Hematopoietic multipotent progenitor cell treated with erythropoietin and hydrocortisone succinate and interleukin-3 and kit ligand, for 15 days (in vitro differentiated cells): ENCODE results near the gene DPYSL5.
"Not testable (repeated sequence)": the region's sequence is repeated elsewhere in the genome, so short reads cannot be mapped to it uniquely, and the experiment has no call there.

Experiments used
- DNase-seq: peaks from one replicate; pipeline ENCODE4 v3.0.0-alpha.2; 2015; ENCODE audit warnings: low spot score

DPYSL5 gene

GRCh38 chr2:26901326-26902183 is 53.6 kb downstream of the DPYSL5 start:
- DNase-seq: no peak

- DNase-seq: no peak
These were observed 55.7 kb downstream of the DPYSL5 start for GRCh38 chr2:26903676-26904075.

DNA sequence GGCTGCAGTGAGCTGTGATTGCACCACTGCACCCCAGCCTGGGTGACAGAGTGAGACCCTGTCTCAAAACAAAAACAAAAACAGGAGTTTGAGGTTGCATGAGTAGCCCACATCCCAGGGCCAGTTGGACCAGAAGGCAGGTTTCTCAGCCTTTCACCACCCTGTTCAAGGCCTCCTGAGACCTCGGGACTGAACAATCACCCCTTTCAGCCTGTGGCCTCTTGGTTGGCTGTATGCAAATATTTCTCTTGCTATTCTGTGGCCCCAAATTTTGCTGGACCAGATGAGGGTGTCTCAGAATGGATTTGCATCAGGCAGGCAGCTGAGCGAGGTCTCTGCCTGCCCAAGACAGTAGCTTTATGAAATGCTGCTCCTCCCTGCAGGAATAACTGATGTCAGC is 56.9 kb downstream of the DPYSL5 start:
- no peak for DNase-seq

- no peak for DNase-seq
These were observed 57.6 kb downstream of the DPYSL5 start for GRCh38 chr2:26905341-26906198.

DNA sequence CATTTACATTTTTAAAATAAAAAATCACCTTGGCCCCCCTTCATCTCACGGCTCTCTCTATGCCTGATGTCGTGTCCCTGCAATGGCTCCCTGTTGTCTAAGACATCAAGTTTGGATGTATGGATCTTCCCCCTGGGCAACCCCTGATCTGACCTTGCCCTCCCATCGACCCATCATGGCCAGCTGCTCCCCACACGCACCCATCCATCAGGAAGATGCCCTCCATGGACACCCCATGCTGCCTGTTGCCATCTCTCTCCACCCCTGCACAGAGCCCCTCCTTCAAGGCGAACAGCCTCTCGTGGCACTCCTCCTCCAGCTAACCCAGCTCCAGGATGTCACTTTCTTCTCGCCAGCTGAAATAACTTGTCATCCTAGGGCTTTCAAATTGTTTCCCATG is 59.5 kb downstream of the DPYSL5 start:
- DNase-seq: no peak

DNA sequence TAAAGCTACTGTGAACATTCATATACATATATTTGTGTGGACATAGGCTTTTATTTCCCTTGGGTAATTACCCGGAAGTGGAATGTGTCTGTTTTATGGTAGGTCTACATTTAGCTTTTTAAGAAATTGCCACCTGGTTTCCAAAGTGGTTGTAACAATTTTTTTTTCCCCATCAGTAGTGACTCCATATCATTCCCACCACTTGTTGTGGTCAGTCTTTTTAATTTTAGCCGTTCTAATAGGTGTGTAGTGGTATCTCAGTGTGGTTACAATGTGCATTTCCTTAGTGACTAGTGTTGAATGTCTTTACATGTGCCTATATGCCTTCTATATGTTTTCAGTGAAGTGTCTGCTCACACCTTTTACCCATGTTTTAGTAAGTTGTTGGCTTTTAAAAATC is 62.2 kb downstream of the DPYSL5 start:
- no peak for DNase-seq

DNA sequence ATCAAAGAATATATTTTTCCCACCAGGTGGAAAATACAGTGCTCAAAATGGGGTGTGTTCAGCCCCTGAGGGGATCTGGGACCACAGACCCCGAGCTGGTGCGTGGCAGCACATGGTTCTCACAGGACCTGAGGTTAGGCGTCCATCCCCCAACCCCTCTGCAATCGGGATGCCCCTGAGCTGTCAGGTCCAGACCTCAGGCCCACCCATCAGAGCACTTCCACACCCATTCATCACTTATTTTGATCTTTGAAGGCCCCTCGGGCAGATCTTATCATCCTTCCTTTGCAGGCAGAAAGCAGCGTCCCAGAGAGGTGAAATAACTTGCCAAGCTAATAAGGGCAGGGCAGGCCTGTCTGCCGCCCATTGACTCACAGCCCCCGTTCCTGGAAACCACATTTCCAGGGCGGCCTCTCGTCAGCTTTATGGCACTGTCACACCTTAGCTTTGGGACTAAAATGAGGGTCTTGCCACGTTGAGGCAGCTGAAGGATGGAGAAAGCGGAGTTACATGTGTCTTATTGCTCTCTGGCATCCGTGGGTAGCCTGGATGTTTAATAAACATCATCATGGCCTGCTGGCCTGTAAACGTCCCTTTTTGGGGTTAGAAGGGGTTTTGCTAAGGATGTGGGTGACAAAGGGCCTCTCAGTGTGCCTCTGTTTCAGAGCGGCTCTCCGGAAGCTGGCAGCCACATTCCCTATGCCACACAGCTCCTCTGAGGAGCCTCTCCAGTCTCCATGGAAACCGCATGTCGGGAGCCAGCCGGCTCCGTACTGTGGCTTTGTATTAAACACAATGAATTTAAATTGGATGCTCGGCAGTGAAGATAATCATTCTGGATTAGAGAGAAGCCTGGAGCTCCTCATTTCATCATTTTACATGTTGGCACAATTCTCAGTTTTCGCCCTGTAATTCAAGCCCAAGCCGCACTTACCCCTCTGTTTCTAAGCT is 64.3 kb downstream of the DPYSL5 start:
- DNase-seq: no peak

GRCh38 chr2:26913606-26913998 is 65.7 kb downstream of the DPYSL5 start:
- DNase-seq: no peak

- DNase-seq: no peak
These were observed 66.2 kb downstream of the DPYSL5 start for GRCh38 chr2:26913999-26914658.

GRCh38 chr2:26914659-26915310 is 66.9 kb downstream of the DPYSL5 start:
- DNase-seq: no peak

DNA sequence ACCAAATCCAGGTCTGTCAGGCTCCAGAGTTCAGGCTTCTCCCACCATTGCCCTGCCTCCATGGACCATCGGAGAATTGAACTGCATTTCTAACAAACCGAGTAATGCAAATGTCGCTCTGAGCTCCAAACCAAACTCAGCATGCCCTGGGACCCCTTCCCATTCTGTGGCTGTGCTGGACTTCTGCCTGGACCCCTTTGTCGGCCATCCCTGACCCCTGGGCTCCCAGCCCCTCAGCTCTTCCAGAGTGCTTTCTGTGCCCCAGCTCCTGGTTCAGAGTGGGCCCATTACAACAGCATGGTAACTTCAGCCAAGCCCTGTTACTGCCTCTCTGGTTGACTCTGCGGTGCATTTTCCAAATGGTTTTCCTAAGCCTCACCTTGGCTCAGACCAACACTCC is 67.4 kb downstream of the DPYSL5 start:
- DNase-seq: no peak

- DNase-seq: no peak
These were observed 68.3 kb downstream of the DPYSL5 start for GRCh38 chr2:26916128-26916692.

- no peak for DNase-seq
These were observed 69.4 kb downstream of the DPYSL5 start for GRCh38 chr2:26917135-26917836.

DNA sequence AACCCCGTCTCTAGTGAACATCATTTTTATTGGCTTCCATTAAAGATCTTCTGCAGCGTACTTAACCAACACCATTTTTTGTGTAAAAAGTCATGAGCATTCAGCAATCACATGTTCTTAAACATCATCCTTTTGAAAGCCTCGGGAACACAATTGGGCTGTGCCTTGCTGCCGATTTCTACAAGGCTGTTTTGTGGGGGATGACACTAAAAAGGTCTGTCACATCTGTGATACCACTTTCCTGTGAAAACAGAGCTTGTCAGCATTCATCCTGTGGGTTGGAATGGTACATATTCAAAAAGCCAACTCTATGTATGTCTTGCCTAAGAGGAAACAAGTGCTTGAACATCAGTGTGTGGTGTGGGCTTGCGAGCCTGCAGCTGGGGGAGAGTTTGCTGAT is 73.4 kb downstream of the DPYSL5 start:
- DNase-seq: no peak

GRCh38 chr2:26922405-26923188 is 74.7 kb downstream of the DPYSL5 start:
- no peak for DNase-seq

GRCh38 chr2:26923189-26923466 is 75.2 kb downstream of the DPYSL5 start:
- not testable (repeated sequence) for DNase-seq

GRCh38 chr2:26924731-26925099 is 76.8 kb downstream of the DPYSL5 start:
- no peak for DNase-seq

DNA sequence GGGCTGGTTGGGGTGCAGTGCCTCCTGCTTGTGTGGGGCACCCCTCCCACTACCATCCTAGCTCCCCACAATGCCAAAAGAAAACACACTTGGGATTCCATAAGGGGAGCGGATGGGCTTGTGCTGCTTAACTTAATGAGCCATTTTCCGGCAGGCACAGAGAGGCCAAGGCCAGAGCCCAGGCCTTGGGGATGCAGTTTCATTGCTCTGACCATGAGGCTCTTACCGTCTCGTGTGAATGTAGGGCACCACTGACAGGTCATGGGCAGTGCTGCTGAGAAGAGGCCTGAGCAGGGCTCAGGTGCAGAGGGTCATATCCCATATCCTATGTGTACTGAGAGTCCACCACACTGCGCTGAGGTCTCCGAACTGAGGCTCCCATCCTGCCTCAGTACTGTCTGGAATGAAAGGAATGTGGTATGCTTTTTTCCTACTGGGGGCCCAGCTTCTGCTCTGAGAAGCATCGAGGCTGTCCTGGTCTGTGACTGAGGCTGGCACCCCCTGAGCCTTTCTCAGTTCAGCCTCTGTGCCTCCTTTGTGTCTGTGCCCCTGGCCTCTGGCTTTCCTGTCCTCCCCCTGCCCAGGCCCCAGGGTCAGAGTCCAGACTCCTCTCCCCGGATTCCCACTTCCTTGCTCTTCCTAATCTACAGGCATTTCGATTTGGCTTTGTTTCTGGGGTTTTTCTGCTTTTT is 77.3 kb downstream of the DPYSL5 start:
- no peak for DNase-seq

DNA sequence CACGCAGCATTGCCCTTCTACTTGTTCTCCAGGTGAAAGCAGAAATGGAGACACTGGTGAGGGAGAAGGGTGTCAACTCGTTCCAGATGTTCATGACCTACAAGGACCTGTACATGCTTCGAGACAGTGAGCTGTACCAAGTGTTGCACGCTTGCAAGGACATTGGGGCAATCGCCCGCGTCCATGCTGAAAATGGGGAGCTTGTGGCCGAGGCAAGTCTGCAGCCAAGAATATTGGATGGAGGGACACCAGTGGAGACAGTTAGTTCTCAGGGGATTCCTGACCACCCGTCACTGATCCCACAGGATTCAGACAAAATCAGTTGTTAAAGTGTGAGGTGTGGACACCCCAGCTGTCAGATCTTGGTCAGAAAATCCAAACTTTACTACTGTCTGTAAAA is 79.3 kb downstream of the DPYSL5 start:
- no peak for DNase-seq
